Stimulated activated CD8-positive, alpha-beta memory T cell treated with anti-CD3 and anti-CD28 coated beads, Interleukin-7, amount 100 ng/mL, for 48 hours (primary cell): ENCODE data around the gene NUP210.

Source experiments
- DNase-seq, 2 donors: peaks; one replicate each; pipeline ENCODE4 v3.0.0-alpha.2; 2020; ENCODE audit warnings: low read depth in 1 of 2; ENCODE audit errors: extremely low read depth in 1 of 2

The NUP210 gene

GRCh38 chr3:13352621-13353131 is 67.4 kb downstream of the NUP210 start:
- peak in 1 of 2 donors; percentile 37 for DNase-seq

GRCh38 chr3:13349823-13350222 is 70.3 kb downstream of the NUP210 start:
- no peak for DNase-seq

GRCh38 chr3:13348661-13349396 is 71.3 kb downstream of the NUP210 start:
- no peak for DNase-seq

GRCh38 chr3:13348100-13348499 is 72.0 kb downstream of the NUP210 start:
- no peak for DNase-seq

- no peak for DNase-seq
Measured at GRCh38 chr3:13347390-13347950, 72.7 kb downstream of the NUP210 start.

GRCh38 chr3:13346481-13347389 is 73.4 kb downstream of the NUP210 start:
- peak; percentile 49 to 59 for DNase-seq

GRCh38 chr3:13345772-13346171 is 74.3 kb downstream of the NUP210 start:
- no peak for DNase-seq

GRCh38 chr3:13345284-13345683 is 74.8 kb downstream of the NUP210 start:
- no peak for DNase-seq

- no peak for DNase-seq
Measured at GRCh38 chr3:13344663-13345062, 75.5 kb downstream of the NUP210 start.

GRCh38 chr3:13343601-13344000 is 76.5 kb downstream of the NUP210 start:
- no peak for DNase-seq

- DNase-seq: no peak
Measured at GRCh38 chr3:13341229-13341905, 78.8 kb downstream of the NUP210 start.

- no peak for DNase-seq
Measured at GRCh38 chr3:13339833-13340232, 80.3 kb downstream of the NUP210 start.

GRCh38 chr3:13338996-13339395 is 81.1 kb downstream of the NUP210 start:
- DNase-seq: no peak

- DNase-seq: no peak
Measured at GRCh38 chr3:13338231-13338630, 81.9 kb downstream of the NUP210 start.

GRCh38 chr3:13336592-13336991 is 83.5 kb downstream of the NUP210 start:
- DNase-seq: no peak

- no peak for DNase-seq
Measured at GRCh38 chr3:13335503-13335902, 84.6 kb downstream of the NUP210 start.

- DNase-seq: no peak
Measured at GRCh38 chr3:13335059-13335458, 85.1 kb downstream of the NUP210 start.

GRCh38 chr3:13333236-13333897 is 86.8 kb downstream of the NUP210 start:
- DNase-seq: no peak

GRCh38 chr3:13332740-13333139 is 87.4 kb downstream of the NUP210 start:
- DNase-seq: no peak

GRCh38 chr3:13332158-13332557 is 88.0 kb downstream of the NUP210 start:
- DNase-seq: no peak
